Upper lobe of left lung (tissue), 4 donors: ENCODE data around the gene CENPN.

Experiments
- EP300 ChIP-seq, 4 donors: sonication (generic); formaldehyde crosslinking; IDR thresholded peaks; one replicate each; pipeline ENCODE4 v1.5.1; 2017; ENCODE audit warnings: antibody characterized with exemption in 4 of 4, control low read depth in 2 of 4
- POLR2A ChIP-seq, 4 donors: fragments of 450-650 bp; IDR thresholded peaks; one replicate each; pipeline ENCODE4 v1.5.1; 2016 to 2017; ENCODE audit warnings: antibody characterized with exemption in 4 of 4, mild to moderate bottlenecking in 2 of 4
- POLR2AphosphoS5 ChIP-seq, 2 donors: sonication (generic); formaldehyde crosslinking; IDR thresholded peaks; one replicate each; pipeline ENCODE4 v1.5.1; 2017; ENCODE audit warnings: antibody characterized with exemption in 2 of 2
- TF ChIP-seq, protein P1 (sequence below), 6 experiments: fragments of 450-650 bp in 4 of 6; fragments of 200-600 bp in 2 of 6; sonication (generic) in 2 of 6; IDR thresholded peaks; one replicate each; pipeline ENCODE4 v1.5.1; 2016 to 2019; ENCODE audit warnings: antibody characterized with exemption in 6 of 6

DNA sequence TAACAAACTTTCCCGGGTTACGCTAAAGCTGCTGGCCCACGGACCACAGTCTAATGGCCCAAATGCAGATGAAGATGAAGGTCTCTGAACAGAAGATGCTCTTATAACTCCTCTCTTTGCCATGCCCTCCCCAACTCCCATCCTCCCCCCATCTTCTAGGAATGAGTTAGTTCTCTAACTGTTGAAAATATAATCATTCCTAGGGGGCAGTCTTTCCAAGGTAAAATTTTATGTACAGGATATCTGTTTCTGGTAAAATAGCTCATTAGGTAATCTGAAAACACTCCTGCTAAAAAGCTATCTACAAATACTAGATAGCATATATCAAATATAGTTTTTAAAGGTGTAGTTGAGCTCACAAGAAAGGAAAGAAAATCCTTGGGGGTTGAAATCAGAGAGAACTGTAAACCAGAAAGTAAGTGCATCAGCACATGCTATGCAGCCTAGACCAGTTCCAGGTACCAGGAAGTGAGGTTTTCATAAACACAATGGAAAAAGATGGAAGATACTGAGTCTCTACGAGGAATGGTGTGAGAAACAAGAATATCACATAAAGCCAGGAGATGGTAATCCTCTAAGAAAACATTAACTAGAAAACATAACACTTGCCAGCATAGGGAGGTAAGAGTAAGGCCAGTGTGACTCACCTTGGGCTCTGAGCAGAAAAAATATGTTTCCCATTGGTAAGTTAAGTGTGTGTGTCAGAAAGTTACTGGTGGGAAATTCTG lies 38.5 kb upstream of the CENPN start:
- TF ChIP-seq, protein P1, sequence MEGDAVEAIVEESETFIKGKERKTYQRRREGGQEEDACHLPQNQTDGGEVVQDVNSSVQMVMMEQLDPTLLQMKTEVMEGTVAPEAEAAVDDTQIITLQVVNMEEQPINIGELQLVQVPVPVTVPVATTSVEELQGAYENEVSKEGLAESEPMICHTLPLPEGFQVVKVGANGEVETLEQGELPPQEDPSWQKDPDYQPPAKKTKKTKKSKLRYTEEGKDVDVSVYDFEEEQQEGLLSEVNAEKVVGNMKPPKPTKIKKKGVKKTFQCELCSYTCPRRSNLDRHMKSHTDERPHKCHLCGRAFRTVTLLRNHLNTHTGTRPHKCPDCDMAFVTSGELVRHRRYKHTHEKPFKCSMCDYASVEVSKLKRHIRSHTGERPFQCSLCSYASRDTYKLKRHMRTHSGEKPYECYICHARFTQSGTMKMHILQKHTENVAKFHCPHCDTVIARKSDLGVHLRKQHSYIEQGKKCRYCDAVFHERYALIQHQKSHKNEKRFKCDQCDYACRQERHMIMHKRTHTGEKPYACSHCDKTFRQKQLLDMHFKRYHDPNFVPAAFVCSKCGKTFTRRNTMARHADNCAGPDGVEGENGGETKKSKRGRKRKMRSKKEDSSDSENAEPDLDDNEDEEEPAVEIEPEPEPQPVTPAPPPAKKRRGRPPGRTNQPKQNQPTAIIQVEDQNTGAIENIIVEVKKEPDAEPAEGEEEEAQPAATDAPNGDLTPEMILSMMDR (IDR thresholded peaks at IDR 0.05): no peak
- TF ChIP-seq POLR2A (IDR thresholded peaks at IDR 0.05) (no peak), EP300 (IDR thresholded peaks at IDR 0.05) (no peak), POLR2AphosphoS5 (IDR thresholded peaks at IDR 0.05) (no peak)
